ENCODE measurements around the gene ZC3H12D.
"Not testable (repeated sequence)": the region's sequence is repeated elsewhere in the genome, so short reads cannot be mapped to it uniquely, and the experiment has no call there.

The ZC3H12D gene

GRCh38 chr6:149484733-149485700 lies at the start of gene ZC3H12D:
Gene ZC3H12D (minus strand): TSS chr6:149485014. CDS start chr6:149474543, 10,471 bp downstream.
- DNase-seq, result no peak

GRCh38 chr6:149529650-149530049 lies 44.8 kb upstream of the ZC3H12D start:
- no peak for DNase-seq

- no peak for DNase-seq
Observed at GRCh38 chr6:149515494-149515893, 30.7 kb upstream of the ZC3H12D start.

- no peak for DNase-seq
Observed at GRCh38 chr6:149513915-149514314, 29.1 kb upstream of the ZC3H12D start.

- DNase-seq, result no peak
Observed at GRCh38 chr6:149510793-149511512, 26.1 kb upstream of the ZC3H12D start.

- DNase-seq, result no peak
Observed at GRCh38 chr6:149508485-149508884, 23.7 kb upstream of the ZC3H12D start.

GRCh38 chr6:149503872-149504271 lies 19.1 kb upstream of the ZC3H12D start:
- no peak for DNase-seq

GRCh38 chr6:149503276-149503675 lies 18.5 kb upstream of the ZC3H12D start:
- DNase-seq, result no peak

GRCh38 chr6:149501768-149502167 lies 17.0 kb upstream of the ZC3H12D start:
- DNase-seq, result no peak

- no peak for DNase-seq
Observed at GRCh38 chr6:149501201-149501600, 16.4 kb upstream of the ZC3H12D start.

GRCh38 chr6:149500096-149500495 lies 15.3 kb upstream of the ZC3H12D start:
- no peak for DNase-seq

- DNase-seq, result no peak
Observed at GRCh38 chr6:149499066-149499465, 14.3 kb upstream of the ZC3H12D start.

GRCh38 chr6:149497365-149497764 lies 12.6 kb upstream of the ZC3H12D start:
- no peak for DNase-seq

- DNase-seq, result not testable (repeated sequence)
Observed at GRCh38 chr6:149496597-149496996, 11.8 kb upstream of the ZC3H12D start.

- not testable (repeated sequence) for DNase-seq
Observed at GRCh38 chr6:149495349-149496016, 10.7 kb upstream of the ZC3H12D start.

GRCh38 chr6:149494810-149495209 lies 10.0 kb upstream of the ZC3H12D start:
- DNase-seq, result not testable (repeated sequence)

GRCh38 chr6:149493761-149494320 lies 9.0 kb upstream of the ZC3H12D start:
- no peak for DNase-seq

GRCh38 chr6:149492798-149493343 lies 8.1 kb upstream of the ZC3H12D start:
- no peak for DNase-seq

GRCh38 chr6:149489967-149490366 lies 5.2 kb upstream of the ZC3H12D start:
- no peak for DNase-seq

GRCh38 chr6:149488815-149489214 lies 4.0 kb upstream of the ZC3H12D start:
- DNase-seq, result no peak

- DNase-seq, result no peak
Observed at GRCh38 chr6:149487316-149487715, 2.5 kb upstream of the ZC3H12D start.

All from hypothalamus (tissue), 51 donors.